Stimulated activated CD8-positive, alpha-beta memory T cell treated with anti-CD3 and anti-CD28 coated beads, Interleukin-4, amount 100 ng/mL, for 1 hour (primary cell): Measurements from ENCODE around the gene ZSWIM3.
"Not testable (repeated sequence)": the region's sequence is repeated elsewhere in the genome, so short reads cannot be mapped to it uniquely, and the experiment has no call there.

Source experiments
- DNase-seq, 2 donors: peaks; one replicate each; pipeline ENCODE4 v3.0.0-alpha.2; 2020; ENCODE audit warnings: low read depth in 2 of 2, low spot score in 1 of 2

The ZSWIM3 gene

DNA sequence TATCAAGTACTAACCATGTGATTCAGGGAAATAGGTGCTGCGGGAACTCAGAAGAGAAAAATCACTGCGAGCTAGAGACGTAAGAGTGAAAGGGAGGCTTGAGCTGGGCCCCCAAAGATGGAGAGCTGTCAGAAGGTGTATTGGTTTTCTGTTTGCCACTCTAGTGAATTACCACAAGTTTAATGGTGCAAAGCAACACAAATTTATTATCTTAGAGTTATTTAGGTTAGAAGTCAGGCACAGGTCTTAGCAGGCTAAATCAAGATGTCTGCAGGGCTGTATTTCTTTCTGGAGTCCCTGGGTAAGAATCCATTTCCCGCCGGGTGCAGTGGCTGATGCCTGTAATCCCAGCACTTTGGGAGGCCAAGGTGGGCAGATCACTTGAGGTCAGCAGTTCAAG, 2.5 kb downstream of the ZSWIM3 start:
- no peak for DNase-seq

DNA sequence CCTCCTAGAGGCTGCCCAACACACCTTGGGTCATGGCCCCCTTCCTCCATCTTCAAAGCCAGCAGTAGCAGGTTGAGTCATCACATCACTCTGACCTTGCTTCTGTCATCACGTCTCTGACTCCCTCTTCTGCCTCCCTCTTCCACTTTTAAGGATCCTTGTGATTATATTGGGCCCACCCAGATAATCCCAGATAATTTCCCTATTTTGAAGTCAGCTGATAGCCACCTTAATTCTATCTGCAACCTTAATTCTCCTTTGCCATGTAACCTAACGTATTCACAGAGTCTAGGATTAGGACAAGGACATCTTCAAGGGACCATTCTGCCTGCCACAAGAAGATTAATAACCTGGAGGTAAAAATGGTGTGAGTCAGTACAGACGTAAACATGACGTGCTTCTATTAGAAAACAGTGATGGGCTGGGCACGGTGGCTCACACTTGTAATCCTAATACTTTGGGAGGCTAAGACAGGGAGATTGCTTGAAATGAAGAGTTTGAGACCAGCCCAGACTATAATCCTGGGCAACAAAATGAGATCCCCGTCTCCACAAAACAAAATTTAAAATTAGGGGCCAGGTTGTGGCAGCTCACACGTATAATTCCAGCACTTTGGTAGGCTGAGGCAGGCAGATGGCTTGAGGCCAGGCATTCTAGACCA, 3.3 kb downstream of the ZSWIM3 start:
- no peak for DNase-seq

DNA sequence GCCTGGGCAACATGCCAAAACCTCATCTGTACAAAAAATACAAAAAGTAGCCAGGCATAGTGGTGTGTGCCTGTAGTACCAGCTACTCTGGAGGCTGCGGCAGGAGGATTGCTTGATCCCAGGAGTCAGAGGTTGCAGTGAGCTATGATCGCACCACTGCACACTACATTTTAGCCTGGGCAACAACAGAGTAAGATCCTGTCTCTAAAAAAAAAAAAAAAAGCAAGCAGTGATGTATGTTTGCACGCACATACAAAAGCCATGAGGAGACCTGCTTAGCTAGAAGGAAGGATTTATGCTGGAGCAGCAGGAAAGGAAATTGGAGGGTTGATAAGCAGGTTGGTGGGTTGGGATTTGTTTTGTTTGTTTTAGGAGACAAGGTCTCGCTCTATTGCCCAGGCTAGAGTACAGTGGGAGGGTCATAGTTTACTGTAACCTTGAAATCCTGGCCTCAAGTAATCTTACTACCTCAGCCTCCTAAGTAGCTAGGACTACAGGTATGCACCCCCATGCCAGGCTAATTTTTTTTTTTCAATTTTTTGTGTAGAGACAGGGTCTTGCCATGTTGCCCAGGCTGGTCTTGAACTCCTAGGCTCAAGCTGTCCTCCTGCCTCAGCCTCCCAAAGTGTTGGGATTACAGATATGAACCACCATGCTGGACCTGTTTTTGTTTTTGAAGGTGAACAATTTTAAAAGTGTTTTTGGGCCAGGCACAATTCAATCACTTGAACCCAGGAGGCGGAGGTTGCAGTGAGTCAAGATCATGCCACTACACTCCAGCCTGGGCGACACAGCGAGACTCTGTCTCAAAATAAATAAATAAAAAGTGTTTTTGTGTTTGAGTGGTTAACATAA, 4.0 kb downstream of the ZSWIM3 start:
- DNase-seq: no peak

DNA sequence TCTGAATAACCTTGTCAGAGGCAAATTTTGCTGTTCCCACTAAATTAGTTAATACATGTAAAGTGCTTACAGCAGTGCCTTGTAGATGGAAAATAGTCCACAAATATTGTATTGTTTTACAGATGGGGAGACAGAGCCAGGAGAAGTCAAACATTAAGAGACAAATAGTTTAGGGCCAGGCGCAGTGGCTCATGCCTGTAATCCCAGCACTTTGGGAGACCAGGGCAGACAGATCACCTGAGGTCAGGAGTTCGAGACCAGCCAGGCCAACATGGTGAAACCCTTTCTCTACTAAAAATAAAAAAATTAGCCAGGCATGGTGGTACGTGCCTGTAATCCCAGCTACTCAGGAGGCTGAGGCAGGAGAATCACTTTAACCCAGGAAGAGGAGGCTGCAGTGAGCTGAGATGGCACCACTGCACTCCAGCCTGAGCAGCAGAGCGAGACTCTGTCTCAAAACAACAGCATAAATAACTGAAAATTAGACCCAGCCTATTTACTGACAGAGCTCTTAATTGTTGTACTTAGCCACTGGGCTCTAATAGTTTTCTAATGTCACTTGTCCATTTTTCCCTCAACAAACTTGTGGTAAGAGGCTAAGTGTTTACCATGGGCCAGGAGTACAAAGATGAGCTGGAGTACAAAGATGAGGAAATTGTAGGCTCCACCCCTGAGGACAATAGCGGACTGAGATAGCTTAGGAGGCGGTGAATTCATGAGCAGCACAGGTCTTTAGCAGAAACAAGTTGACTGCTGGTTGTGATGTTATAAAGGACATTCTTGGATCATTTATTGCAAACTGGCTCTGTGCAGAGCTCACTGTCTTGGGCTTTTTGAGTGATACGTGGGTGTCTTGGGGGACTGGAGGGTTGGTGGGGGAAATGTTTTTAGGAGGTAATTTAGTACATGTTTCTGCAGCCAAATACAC, 6.4 kb downstream of the ZSWIM3 start:
- no peak for DNase-seq

DNA sequence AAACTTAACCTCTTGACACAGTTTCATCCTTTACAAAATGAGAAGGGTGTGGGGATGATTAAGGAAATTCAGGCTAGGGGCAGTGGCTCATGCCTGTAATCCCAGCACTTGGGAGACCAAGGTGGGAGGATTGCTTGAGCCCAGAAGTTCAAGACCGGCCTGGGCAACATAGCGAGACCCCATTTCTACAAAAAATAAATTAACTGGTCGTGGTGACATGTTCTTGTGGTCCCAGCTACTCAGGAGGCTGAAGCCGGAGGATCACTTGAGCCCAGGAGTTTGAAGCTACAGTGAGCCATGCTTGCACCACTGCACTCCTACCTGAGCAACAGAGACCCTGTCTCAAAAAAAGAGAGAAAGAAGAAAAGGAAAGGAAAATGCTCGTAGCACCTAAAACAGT, 9.0 kb downstream of the ZSWIM3 start:
- DNase-seq: no peak

DNA sequence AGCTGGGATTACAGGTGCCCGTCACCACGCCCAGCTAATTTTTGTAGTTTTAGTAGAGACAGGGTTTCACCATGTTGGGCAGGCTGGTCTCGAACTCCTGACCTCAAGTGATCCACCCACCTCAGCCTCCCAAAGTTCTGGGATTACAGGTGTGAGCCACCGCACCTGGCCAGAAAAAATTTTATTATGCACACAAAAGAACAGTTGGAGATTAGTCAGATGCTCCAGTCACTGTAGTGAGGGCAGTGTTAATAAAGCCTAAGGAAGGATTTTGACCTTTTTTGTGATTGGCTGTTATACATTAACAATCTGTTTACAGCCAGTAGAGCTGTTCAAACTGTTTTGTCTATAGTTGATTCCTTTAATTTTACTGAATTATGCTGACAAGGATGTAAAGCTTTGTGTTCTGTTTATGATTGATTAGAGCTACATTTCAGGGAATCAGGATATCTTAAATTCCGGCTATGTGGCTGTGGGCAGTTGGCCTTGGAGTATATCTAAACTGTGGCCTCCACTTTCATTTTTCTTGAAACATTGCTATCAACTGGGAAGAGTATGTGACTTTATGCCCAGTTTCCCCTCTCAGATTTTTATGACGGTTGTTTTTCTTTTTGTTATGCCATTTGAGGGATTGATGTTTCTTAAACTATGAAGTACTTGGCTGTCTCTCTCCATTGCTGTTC, 9.9 kb downstream of the ZSWIM3 start:
- DNase-seq: no peak

DNA sequence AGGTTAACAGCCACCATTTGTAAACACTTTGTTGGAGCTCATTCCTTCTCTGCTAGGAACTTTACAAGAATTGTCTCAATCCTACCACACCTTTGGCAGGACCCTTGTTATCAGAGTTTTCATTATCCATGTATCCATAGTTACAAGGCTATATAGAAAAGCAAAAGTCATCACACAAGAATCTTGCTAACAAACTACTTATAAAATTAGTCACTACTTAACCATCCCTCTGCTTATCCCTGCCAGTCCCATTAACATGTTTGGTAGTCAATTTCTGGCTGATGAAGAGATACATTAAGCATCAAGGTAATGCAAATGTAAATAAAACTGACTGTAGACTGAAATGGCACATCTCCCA, 10.4 kb downstream of the ZSWIM3 start:
- DNase-seq: no peak

DNA sequence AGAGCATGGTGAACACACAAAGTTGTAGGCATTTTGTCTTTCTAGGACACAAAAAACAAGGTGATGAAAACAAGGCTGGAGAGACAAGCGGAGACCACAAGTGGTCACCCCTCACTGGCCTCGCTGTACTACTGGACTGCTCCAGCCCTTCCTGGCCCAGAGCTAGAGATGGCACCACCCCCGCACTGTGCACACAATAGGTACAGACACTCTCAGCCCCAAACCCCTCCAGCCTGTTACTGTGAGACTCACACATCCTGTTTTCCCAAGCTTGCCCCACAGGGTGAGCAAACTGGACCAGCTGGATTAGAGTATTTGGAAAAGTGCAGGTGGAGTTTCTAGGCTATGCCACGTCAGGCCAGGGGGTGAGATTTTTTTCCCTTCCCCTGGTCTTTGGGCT, 15.2 kb downstream of the ZSWIM3 start:
- no peak for DNase-seq

DNA sequence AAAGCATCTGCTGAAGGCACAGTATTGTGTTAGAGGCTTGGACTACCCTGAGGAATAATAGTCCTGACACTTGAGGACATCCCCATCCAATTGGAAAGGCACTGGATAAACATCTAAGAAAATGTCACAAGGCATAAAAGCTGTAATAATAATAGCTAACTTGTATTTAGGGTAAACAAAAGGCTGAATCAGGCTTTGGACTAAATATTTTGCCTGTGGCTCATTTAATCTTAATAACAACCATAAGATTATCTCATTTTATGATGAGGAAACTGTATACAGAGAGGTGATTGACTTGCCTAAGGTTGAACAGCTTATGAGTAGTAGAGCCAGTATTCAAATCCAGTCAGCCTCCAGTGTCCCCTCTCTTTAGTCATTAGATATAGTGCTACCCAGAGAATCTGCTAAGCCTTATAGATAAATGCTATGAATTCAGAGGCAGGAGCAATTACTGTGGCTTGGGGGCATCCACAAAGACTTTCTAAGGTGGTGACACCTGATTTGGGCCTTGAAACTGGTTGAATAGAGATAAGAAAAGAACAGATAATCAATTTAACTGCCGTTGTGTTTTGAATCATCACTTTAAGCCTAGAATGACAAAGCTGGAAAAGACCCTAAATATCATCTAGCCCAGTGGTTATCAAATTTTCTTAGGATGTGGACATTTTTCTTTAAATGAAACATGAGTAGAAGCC, 16.1 kb downstream of the ZSWIM3 start:
- DNase-seq: no peak

DNA sequence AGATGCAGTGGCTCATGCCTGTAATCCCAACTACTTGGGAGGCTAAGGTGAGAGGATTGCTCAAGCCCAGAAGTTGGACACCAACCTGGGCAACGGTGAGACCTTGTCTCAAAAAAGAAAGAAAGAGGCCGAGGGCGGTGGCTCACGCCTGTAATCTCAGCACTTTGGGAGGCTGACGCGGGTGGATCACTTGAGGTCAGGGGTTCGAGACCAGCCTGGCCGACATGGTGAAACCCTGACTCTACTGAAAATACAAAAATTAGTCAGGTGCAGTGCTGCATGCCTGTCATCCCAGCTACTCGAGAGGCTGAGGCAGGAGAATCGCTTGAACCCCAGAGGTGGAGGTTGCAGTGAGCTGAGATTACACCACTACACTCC, 16.7 kb downstream of the ZSWIM3 start:
- not testable (repeated sequence) for DNase-seq

DNA sequence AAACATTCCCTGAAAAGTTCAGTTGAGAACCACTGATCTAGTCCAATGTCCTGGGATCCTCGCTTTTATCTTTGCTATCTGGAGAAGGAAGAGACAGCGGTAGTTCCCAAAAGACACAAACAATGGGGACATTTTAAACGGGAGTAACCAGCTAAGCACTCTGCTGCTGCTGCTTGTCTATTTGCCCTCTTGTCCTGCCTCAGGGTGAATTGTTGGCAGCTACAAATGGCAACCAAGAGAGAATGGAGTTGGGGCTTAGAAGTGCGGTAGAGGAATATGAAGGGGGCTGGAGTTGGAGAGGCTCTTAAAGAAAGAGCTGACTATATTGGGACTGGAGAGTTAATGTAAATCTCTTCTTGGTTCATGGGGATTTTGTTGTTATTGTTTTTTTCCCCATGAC, 17.2 kb downstream of the ZSWIM3 start:
- no peak for DNase-seq

DNA sequence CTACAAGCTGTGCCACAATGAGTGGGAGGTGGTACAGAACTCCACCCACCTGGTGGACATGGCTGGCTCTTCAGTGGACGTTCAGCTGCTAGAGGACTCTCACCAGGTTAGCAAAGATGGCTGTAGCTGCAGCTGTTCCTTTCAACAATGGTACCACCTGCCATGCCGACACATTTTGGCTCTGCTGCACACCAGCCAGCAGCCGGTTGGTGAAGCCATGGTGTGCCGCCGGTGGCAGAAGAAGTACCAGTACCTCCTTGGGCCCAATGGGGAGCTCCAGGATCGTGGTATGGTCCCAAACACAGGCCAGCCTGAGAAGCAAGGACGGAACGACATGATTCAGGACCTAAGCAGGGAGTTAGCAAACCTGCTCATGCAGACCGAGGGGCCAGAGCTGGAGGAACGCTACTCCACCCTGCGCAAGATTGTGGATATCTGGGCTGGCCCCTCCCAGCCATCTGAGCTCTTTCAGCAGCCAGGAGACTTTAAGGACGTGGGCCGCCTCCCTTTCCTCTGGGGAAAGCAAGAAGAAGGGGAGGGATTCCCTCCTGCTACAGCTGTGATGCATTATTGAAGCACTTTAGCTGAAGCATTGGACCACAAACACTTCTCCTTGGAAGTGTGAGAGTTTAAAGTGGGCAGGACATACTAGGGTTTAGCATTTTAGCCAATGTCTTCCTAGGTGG, 20.8 kb downstream of the ZSWIM3 start:
- no peak for DNase-seq

DNA sequence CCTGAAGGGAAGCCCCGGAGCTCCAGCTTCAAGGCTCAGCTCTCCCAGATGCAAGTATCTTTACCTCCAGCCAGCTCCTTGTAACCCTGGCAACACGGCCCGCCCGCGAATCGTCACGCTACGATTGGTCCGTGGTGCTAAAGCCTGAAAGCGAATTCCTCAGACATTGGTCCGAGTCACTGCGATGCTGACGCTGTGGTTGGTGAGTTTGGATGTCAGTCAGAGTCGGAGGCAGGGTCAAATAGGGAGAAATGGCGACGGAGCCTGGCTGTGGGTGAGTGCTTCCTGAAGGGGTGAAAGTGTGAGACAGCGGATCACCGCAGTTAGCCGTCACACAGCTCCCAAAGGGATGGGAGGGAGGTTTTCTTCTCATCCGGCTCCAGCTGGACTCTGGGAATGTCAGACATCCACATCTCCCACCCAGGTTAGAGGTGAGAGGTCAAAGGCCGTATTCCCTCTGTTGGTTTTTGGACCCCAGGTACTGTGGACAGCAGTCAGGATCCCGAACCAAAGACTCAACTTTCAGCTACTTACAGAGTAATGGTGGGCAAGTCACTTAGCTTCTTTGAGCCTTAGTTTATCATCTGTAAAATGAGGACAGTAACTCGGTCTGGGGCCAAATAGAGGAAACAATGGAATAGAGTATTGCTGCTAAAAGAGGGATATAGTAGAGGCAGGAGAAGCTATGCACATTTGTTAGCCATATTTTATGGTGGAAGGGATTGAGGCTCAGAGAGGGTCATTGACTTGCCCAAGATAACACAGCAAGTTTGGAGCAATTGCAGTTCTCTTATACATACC, 23.8 kb downstream of the ZSWIM3 start, which contains the start of gene ZSWIM1:
ZSWIM1 (plus strand) TSS at position 240 of the 801 bp plus-strand sequence. CDS start 1,366 bp downstream, outside the sequence.
- peak; percentile 92 to 97 for DNase-seq

DNA sequence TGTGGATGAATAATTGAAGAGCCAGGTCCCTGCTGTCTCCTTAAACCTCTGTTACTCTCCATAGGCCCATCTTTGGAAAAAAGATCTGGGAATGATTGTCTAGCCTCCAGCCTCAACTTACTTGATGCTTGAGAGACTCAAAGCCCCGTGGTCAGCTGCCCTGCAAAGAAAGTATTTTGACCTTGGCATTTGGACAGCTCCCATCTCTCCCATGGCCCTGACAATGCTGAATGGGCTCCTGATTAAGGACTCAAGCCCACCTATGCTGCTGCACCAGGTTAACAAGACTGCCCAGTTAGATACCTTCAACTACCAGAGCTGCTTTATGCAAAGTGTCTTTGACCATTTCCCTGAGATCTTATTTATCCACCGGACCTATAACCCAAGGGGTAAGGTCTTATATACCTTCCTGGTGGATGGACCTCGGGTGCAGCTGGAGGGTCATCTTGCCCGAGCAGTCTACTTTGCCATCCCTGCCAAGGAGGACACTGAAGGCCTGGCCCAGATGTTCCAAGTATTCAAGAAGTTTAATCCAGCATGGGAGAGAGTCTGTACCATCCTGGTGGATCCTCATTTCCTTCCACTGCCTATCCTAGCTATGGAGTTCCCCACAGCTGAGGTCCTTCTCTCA, 25.2 kb downstream of the ZSWIM3 start:
- DNase-seq: no peak

DNA sequence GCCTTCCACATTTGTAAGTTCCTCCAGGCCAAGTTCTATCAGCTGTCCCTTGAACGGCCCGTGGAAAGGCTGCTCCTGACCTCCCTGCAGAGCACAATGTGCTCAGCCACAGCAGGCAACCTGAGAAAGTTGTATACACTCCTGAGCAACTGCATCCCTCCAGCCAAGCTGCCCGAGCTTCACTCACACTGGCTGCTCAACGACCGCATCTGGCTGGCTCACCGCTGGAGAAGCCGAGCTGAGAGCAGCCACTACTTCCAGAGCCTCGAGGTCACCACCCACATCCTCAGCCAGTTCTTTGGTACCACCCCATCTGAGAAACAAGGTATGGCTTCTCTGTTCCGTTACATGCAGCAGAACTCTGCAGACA, 25.7 kb downstream of the ZSWIM3 start:
- DNase-seq: no peak

DNA sequence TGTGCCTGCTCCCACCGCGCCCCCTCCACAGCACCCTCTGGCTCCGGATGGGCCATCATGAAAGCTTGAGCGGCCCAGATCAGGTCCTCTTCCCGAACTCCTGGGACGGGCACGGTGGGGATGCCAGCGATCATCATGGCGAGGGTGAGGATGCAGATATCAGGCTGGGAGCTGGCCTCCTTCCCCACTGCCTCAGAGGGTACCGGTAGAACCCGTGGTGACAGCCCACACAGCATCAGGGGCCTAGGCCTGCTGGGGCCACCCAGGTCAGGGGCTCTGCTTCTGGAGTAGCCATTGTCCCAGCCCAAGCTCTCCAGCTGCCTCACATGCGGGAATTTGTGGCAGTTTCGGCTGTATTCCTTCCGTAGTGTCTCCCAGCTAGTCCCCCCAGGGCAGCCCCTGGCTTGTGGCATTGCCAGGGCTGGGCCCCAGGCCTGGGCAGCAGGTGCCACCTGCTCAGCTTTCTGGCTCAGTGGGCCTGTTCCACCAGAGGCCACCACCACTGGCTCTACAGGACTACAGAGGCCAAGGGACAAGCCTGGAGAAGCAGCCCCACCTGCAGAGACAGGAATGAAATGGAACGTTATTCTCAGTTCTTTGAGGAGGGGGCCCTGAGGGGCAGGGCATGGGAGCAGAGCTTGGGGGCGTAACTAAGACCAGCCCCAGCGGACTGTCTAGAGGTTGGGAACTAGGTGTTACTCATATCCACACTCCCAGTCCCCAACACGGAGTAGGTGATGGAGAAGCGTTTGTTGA, 29.4 kb downstream of the ZSWIM3 start:
- DNase-seq: no peak

DNA sequence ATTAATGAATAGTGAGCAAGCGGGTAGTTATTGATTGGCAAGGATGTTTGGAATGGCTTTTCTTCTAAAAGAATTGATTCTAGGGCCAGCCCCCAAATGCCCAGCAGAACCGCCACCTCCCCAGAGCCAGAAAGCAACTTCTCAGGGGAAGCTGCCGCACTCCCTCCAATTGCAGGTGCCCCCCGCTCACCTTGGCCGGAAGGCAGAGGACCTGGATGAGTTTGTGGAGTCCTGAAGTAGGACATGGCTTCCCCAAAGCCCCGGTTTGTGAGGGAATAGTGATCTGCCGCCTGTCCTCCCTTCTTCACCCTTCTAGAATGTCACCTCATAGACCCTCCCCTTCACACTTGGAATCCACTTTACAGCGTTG, 29.9 kb downstream of the ZSWIM3 start, which contains the start of gene SPATA25:
SPATA25 (minus strand) TSS at position 277 of the 370 bp plus-strand sequence; CDS start at position 245, 32 bp downstream.
- no peak for DNase-seq

DNA sequence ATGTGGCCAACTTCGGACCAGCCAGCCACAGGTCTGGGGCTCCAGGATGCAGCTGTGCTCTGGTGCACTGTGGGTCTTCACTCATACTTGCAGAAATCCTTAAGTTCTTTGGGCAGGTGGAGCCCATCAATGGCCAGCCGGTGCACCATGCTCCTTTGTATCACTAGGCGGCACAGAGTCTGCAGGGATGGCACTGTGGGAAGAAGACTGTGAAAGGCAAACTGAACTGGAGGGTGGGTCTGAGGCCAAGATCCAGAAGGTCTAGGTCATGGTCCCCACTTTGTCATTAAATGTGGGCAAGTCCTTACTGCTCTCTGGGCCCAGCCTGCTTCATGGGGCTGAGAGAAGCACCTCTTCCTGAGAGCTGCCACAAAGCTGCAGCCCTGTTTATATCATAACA, 31.3 kb downstream of the ZSWIM3 start:
- DNase-seq: no peak
